CD14-positive monocyte (primary cell): Measurements from ENCODE around the gene ACSBG1. TPM values are rescaled to one million over a fixed set of nuclear protein-coding genes. Genes with fewer than 3 reads are reported as not detected.

Experiments used
- DNase-seq, 3 donors: peaks; one replicate each; pipeline ENCODE4 v3.0.0-alpha.2; 2011 to 2022
- H2AFZ ChIP-seq: 2 replicates; pipeline ENCODE4 v1.6.0; 2012; ENCODE audit warnings: mild to moderate bottlenecking, low read depth, low read length, inconsistent platforms; ENCODE audit not compliant: insufficient read depth, poor library complexity, severe bottlenecking
- H3K27ac ChIP-seq, 2 donors: 1 replicate in 1 of 2; 2 replicates in 1 of 2; pipeline ENCODE4 v1.5.1; 2012 to 2013; ENCODE audit warnings: low read length in 2 of 2, control low read depth in 1 of 2, inconsistent platforms in 1 of 2, low read depth in 1 of 2, mild to moderate bottlenecking in 1 of 2
- H3K27me3 ChIP-seq, 2 donors: one replicate each; pipeline versions ENCODE4 v1.6.0 to v1.6.1; 2011 to 2013; ENCODE audit warnings: low read length in 2 of 2; ENCODE audit not compliant: control insufficient read depth in 2 of 2, insufficient read depth in 2 of 2
- H3K36me3 ChIP-seq, 2 donors: replicated peaks in 1 of 2; 1 replicate in 1 of 2; 2 replicates in 1 of 2; pipeline versions ENCODE4 v1.5.1 to v1.6.1; 2012 to 2013; ENCODE audit warnings: low read length in 2 of 2, control low read depth in 1 of 2, inconsistent platforms in 1 of 2, mild to moderate bottlenecking in 1 of 2; ENCODE audit not compliant: insufficient read depth in 2 of 2, control insufficient read depth in 1 of 2
- H3K4me1 ChIP-seq, 2 donors: 1 replicate in 1 of 2; 2 replicates in 1 of 2; pipeline versions ENCODE4 v1.5.1 to v1.6.1; 2012 to 2013; ENCODE audit warnings: low read length in 2 of 2, control low read depth in 1 of 2, inconsistent platforms in 1 of 2, mild to moderate bottlenecking in 1 of 2, moderate library complexity in 1 of 2; ENCODE audit not compliant: insufficient read depth in 2 of 2, control insufficient read depth in 1 of 2
- H3K4me2 ChIP-seq: replicated peaks from 2 replicates; pipeline ENCODE3; 2012; ENCODE audit warnings: low read length, moderate library complexity, mild to moderate bottlenecking; ENCODE audit not compliant: poor library complexity, severe bottlenecking; ENCODE audit errors: extremely low read depth
- H3K4me3 ChIP-seq, 3 experiments: fragments of 200-600 bp in 1 of 3; sonication (generic) in 1 of 3; replicated peaks in 1 of 3; 1 replicate in 2 of 3; 2 replicates in 1 of 3; pipeline ENCODE4 v1.5.1; 2011 to 2013; ENCODE audit warnings: low read length in 3 of 3, mild to moderate bottlenecking in 3 of 3, control low read depth in 2 of 3, low read depth in 2 of 3, inconsistent platforms in 1 of 3, moderate library complexity in 1 of 3
- H3K79me2 ChIP-seq: 2 replicates; pipeline ENCODE4 v1.6.0; 2012; ENCODE audit warnings: mild to moderate bottlenecking, control low read depth, inconsistent platforms, low read length, moderate library complexity; ENCODE audit not compliant: insufficient read depth
- H3K9ac ChIP-seq: 2 replicates; pipeline ENCODE4 v1.6.0; 2017; ENCODE audit warnings: low read length, mild to moderate bottlenecking; ENCODE audit not compliant: insufficient read depth, poor library complexity, severe bottlenecking
- H3K9me3 ChIP-seq, 2 donors: replicated peaks in 1 of 2; 1 replicate in 1 of 2; 2 replicates in 1 of 2; pipeline versions ENCODE4 v1.5.1 to v1.6.1; 2012 to 2013; ENCODE audit warnings: low read length in 2 of 2, control low read depth in 1 of 2; ENCODE audit not compliant: control insufficient read depth in 1 of 2, insufficient read depth in 1 of 2
- H4K20me1 ChIP-seq: 2 replicates; pipeline ENCODE4 v1.6.0; 2012; ENCODE audit warnings: mild to moderate bottlenecking, low read length, control low read depth, moderate library complexity; ENCODE audit not compliant: insufficient read depth
- H3K27ac Mint-ChIP-seq, 7 donors: one replicate each; pipeline ENCODE4 v1.8.0; 2020; ENCODE audit warnings: mild to moderate bottlenecking in 7 of 7, mixed read lengths in 7 of 7, moderate library complexity in 6 of 7, inconsistent platforms in 2 of 7
- H3K27me3 Mint-ChIP-seq, 3 donors: one replicate each; pipeline ENCODE4 v1.8.0; 2021 to 2022; ENCODE audit warnings: low read depth in 3 of 3, mild to moderate bottlenecking in 3 of 3, mixed read lengths in 3 of 3, moderate library complexity in 3 of 3, inconsistent platforms in 1 of 3
- H3K36me3 Mint-ChIP-seq, 2 donors: one replicate each; pipeline ENCODE4 v1.8.0; 2020; ENCODE audit warnings: mixed read lengths in 2 of 2, inconsistent platforms in 1 of 2, mild to moderate bottlenecking in 1 of 2
- H3K4me1 Mint-ChIP-seq: one replicate; pipeline ENCODE4 v1.8.0; 2020; ENCODE audit warnings: mild to moderate bottlenecking, mixed read lengths
- H3K4me3 Mint-ChIP-seq, 2 donors: one replicate each; pipeline ENCODE4 v1.8.0; 2020; ENCODE audit warnings: mild to moderate bottlenecking in 2 of 2, mixed read lengths in 2 of 2, moderate library complexity in 1 of 2
- H3K9me3 Mint-ChIP-seq, 7 donors: one replicate each; pipeline ENCODE4 v1.8.0; 2020 to 2022; ENCODE audit warnings: mixed read lengths in 7 of 7, mild to moderate bottlenecking in 6 of 7, moderate library complexity in 6 of 7, inconsistent platforms in 2 of 7
- CTCF ChIP-seq: fragments of 200-600 bp; IDR thresholded peaks from one replicate; pipeline ENCODE4 v1.8.0; 2022; ENCODE audit warnings: antibody characterized with exemption, mild to moderate bottlenecking
- WGBS: methylation state at CpG from one replicate; pipeline ENCODE4 v1.1.5; 2013; ENCODE audit warnings: missing lambda C conversion rate; ENCODE audit not compliant: insufficient coverage; 5-methylcytosine and 5-hydroxymethylcytosine counted together
- intact Hi-C, 2 donors: fragments of 100-400 bp; cut with micrococcal nuclease; formaldehyde crosslinking; loops; one replicate each; pipeline versions ENCODE4 v1.15.0 to v1.15.1; 2023
- polyA plus RNA-seq, 3 donors: library from polyadenylated mRNA; depleted of rRNA in 1 of 3; unstranded in 2 of 3; stranded (reverse) in 1 of 3; fragments of 300-500 nt in 2 of 3; fragments of >200 nt in 1 of 3; fragmentation: Illumina TruSeq in 2 of 3; gene quantifications; 1 replicate in 2 of 3; 2 replicates in 1 of 3; pipeline ENCODE4 v1.2.3, GENCODE V29; 2012 to 2021

ACSBG1 gene
- polyA plus RNA-seq, 3 donors = 0.01 TPM; not detected in 2

- Histone ChIP-seq H3K36me3 (no peaks in the 10 kb centered on the region), H3K79me2 (no peaks in the 10 kb centered on the region), H4K20me1 (no peaks in the 10 kb centered on the region), H3K4me2 (no peak overlapping the region), H3K9me3 (no peaks in the 10 kb centered on the region), H3K4me1 (peaks cover 5% of the 10 kb centered on the region in 2 donors), H3K27me3 (no peaks in the 10 kb centered on the region), H2AFZ (no peak overlapping the region), H3K4me3 (no peak overlapping the region), H3K27ac (no peak overlapping the region), H3K9ac (no peak overlapping the region)
- peaks cover 0 to 2% (median 2%) of the 10 kb centered on the region in 3 donors for H3K27me3 Mint-ChIP-seq
- intact Hi-C loops = loop anchor here (2.0 to 5.0 kb wide), 4 partner anchors 108 to 283 kb away; partner anchors contain the start of gene CIB2 (in 1 of the 2)
- DNase-seq = no peak
- 100% methylated on average over 1 of the region's 5 CpGs for WGBS
- H3K4me3 Mint-ChIP-seq = no peak overlapping the region
- H3K36me3 Mint-ChIP-seq = no peaks in the 10 kb centered on the region
- H3K27ac Mint-ChIP-seq = no peak overlapping the region
- TF ChIP-seq CTCF = no peak
- H3K9me3 Mint-ChIP-seq = no peaks in the 10 kb centered on the region
- H3K4me1 Mint-ChIP-seq = peaks cover 2% of the 10 kb centered on the region
These were observed 5.4 kb upstream of the ACSBG1 start for GRCh38 chr15:78239811-78240210.

GRCh38 chr15:78237146-78237545 is 2.8 kb upstream of the ACSBG1 start:
- intact Hi-C loops = no loop called here
- no peak for TF ChIP-seq CTCF
- Mint-ChIP-seq H3K9me3 (no peaks in the 10 kb centered on the region), H3K27ac (no peak overlapping the region), H3K27me3 (peaks cover 5 to 9% (median 7%) of the 10 kb centered on the region in 3 donors), H3K4me3 (no peak overlapping the region), H3K4me1 (peaks cover 2% of the 10 kb centered on the region), H3K36me3 (no peaks in the 10 kb centered on the region)
- DNase-seq = no peak
- H3K4me1 ChIP-seq = peaks cover 5% of the 10 kb centered on the region in 2 donors
- H3K4me2 ChIP-seq = no peak overlapping the region
- H3K79me2 ChIP-seq = no peaks in the 10 kb centered on the region
- no peak overlapping the region for H2AFZ ChIP-seq
- no peaks in the 10 kb centered on the region for H3K27me3 ChIP-seq
- H3K4me3 ChIP-seq = no peak overlapping the region
- WGBS = 80% methylated on average over 6 of the region's 6 CpGs
- H3K27ac ChIP-seq = no peak overlapping the region
- H3K9me3 ChIP-seq = no peaks in the 10 kb centered on the region
- no peaks in the 10 kb centered on the region for H3K36me3 ChIP-seq
- no peaks in the 10 kb centered on the region for H4K20me1 ChIP-seq
- no peak overlapping the region for H3K9ac ChIP-seq
